ENCODE data around the gene STRIP2.

GRCh38 chr7:129435414-129435829 is 1.2 kb downstream of the STRIP2 start:
- TF ChIP-seq YY1 (IDR thresholded peaks at IDR 0.05; ENCODE audit: low read depth) (no peak), MAX (IDR thresholded peaks at IDR 0.05) (no peak), TAF1 (IDR thresholded peaks at IDR 0.05; ENCODE audit: low read depth) (no peak), CEBPB (IDR thresholded peaks at IDR 0.05) (no peak), ZBTB7A (IDR thresholded peaks at IDR 0.05; ENCODE audit: low read depth) (no peak)

All from Ishikawa (cell line).